SH-SY5Y (cell line): ENCODE results near the gene LMCD1.

Experiments used
- GATA2 ChIP-seq: IDR thresholded peaks from 2 replicates; pipeline ENCODE4 v1.6.1; 2011; ENCODE audit warnings: mild to moderate bottlenecking, low read depth, low read length
- GATA3 ChIP-seq: IDR thresholded peaks from 2 replicates; pipeline ENCODE4 v1.6.1; 2011; ENCODE audit warnings: low read depth, mild to moderate bottlenecking, low read length, moderate library complexity

DNA sequence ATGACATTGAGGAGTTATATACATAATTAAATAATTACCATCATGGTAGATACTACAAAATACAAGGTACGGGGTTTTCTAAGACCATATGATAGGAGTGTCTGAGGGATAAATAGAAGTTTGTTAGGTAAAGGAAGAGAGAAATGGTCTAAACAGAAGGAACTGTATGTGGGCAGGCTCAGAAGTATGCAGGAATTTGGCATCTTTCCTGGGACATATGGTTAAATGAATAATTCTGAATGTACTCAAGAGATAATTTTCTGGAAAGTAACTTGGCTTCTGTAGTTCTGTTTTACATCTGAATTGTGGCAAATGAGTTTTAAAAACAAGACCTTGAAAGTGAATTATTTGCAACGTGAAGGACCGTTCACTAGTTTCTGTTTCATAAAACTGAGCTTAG is 17.5 kb downstream of the LMCD1 start:
- TF ChIP-seq GATA2 (no peak), GATA3 (no peak)
